Measurements from ENCODE around the gene NEK3.
A peak's percentile ranks its signal among the peaks of the same experiment; 100 is the strongest.
"Not testable (repeated sequence)": the region's sequence is repeated elsewhere in the genome, so short reads cannot be mapped to it uniquely, and the experiment has no call there.

NEK3 gene

DNA sequence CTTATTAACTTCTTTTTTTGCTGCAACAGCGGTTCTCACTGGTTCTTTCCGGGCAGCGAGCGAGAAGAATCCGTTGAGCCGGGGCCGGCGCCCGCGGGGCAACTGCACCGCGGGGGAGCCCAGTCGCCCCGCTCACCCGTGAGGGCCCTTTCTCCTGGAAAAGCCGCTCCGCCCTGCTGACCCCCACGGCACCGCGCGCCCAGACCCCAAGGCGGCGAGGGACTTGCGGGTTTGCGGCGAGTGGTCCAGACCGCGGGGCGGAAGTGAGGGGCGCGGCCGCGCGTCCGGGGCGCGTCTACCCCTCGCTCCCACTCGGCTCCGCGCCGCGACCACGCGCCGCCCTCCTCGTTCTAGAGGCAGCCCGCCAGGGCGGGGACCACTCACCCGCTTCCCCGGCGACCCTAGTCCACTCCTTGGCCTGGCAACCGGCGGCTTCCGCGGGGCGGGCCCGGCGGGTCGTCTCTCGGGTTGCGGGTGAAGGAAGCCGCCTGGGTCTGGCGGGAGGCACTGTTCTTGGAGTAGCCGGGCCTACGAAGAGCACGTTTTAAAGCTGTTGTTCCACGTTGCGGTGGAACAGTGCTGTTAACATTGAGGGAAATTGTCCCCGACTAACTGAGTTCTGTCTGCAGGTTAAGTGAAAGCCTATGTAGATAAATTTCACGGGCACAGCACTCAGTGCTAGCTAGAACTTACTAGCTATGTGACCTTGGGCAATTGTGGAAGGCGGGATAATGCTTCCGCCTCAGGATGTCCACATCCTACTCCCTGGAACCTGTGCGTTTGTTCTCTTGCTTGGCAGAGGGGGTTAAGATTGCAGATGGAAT lies at the start of gene NEK3:
Gene NEK3, minus strand, starts transcription at position 439 of the 824 bp plus-strand sequence. CDS start 3,406 bp downstream, outside the sequence.
- peak; percentile 69 for DNase-seq (ENCODE audit: low read depth)

- not testable (repeated sequence) for DNase-seq (ENCODE audit: low read depth)
These were observed 49.0 kb upstream of the NEK3 start for GRCh38 chr13:52208384-52208783.

- DNase-seq (ENCODE audit: low read depth), result not testable (repeated sequence)
These were observed 48.5 kb upstream of the NEK3 start for GRCh38 chr13:52207896-52208295.

- not testable (repeated sequence) for DNase-seq (ENCODE audit: low read depth)
These were observed 47.9 kb upstream of the NEK3 start for GRCh38 chr13:52207337-52207736.

GRCh38 chr13:52204546-52204945 lies 45.1 kb upstream of the NEK3 start:
- DNase-seq (ENCODE audit: low read depth), result peak; percentile 89

GRCh38 chr13:52203864-52204263 lies 44.5 kb upstream of the NEK3 start:
- DNase-seq (ENCODE audit: low read depth), result peak; percentile 98

DNA sequence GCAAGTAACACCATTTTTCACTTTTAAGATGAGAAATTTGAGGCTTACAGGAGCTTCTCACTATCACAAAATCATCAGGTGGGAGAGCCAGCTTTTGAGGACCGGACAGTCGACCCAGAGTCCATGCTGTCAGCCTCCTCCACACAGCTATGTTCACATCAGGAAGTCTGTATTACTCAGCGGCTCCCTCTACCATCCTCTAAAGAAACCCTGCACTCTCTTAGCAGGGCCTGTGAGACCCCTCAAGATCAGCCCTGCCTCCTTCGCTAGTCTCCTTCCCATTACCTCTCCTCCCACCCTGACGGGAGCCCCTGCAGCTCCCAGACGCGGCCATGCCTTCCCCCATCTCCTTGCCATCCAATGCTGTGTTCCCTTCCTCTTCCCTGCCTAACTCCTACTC lies 43.1 kb upstream of the NEK3 start:
- peak; percentile 2 for DNase-seq (ENCODE audit: low read depth)

- peak; percentile 70 for DNase-seq (ENCODE audit: low read depth)
These were observed 42.2 kb upstream of the NEK3 start for GRCh38 chr13:52201439-52202193.

DNA sequence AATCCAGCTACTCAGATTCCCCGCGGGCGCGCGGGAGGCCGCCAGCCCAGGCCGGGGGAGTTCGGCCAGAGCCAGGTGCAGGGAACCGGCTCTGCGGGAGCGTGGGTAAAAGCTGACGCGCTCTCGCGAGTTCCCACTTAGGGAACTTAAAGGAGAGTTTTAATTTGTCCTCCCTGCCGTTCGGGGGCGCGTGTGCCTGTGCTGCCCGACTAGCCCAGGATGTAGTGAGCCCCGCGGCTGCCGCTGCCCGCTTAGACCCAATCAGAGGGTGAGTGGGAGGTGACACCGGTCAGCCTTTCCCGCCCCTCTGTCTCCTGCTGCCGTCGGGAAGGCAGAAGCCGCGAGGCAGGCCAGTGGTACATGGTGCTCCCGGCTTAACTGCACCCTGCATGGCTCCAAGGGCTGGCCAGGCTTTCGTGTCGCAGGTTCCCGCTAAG lies 36.0 kb upstream of the NEK3 start:
- peak; percentile 88 for DNase-seq (ENCODE audit: low read depth)

GRCh38 chr13:52194184-52194868 lies 34.9 kb upstream of the NEK3 start:
- peak; percentile 85 for DNase-seq (ENCODE audit: low read depth)

GRCh38 chr13:52193587-52194183 lies 34.3 kb upstream of the NEK3 start:
- DNase-seq (ENCODE audit: low read depth), result peak; percentile 16

- peak; percentile 90 for DNase-seq (ENCODE audit: low read depth)
These were observed 28.2 kb upstream of the NEK3 start for GRCh38 chr13:52187424-52188187.

- DNase-seq (ENCODE audit: low read depth), result no peak
These were observed 27.6 kb upstream of the NEK3 start for GRCh38 chr13:52187029-52187423.

GRCh38 chr13:52181316-52181954 lies 22.0 kb upstream of the NEK3 start:
- DNase-seq (ENCODE audit: low read depth), result not testable (repeated sequence)

DNA sequence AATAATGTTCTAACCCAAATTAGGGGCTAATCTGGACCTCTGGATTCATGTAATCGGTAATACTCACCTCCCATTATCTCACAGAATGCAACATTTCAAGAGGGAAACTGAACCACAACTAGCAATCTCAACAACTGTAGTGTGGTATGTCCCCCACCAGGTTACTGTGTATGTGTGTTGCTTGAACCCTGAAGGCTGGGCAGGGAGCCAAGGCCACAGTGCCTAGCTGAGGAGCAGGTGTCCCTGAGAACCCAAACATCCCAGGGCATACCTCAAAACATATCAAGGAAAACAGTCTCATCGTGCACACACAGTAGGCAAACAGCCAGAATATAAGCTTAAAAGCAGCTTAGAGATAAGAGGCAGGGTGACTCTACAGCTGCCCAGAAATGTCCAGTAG lies 20.5 kb upstream of the NEK3 start:
- no peak for DNase-seq (ENCODE audit: low read depth)

DNA sequence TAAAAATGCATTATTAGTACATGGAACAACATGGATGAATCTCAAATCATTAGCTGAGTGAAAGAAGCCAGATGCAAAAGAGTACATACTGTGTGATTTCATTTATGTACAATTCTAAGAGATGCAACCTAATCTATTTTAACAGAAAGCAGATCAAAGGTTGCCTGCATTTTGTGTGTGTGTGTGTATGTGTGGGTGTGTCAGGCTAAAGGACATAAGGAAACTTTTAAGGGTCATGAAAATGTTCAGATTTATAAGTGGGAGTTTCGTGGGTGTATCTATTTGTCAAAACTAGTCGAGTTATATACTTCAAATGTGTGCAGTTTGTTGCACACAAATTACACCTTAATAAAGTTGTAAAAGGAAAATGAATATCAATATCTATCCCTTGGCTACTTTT lies 17.9 kb upstream of the NEK3 start:
- DNase-seq (ENCODE audit: low read depth), result no peak

- not testable (repeated sequence) for DNase-seq (ENCODE audit: low read depth)
These were observed 14.6 kb upstream of the NEK3 start for GRCh38 chr13:52173970-52174369.

GRCh38 chr13:52173373-52173772 lies 14.0 kb upstream of the NEK3 start:
- no peak for DNase-seq (ENCODE audit: low read depth)

GRCh38 chr13:52171686-52172085 lies 12.3 kb upstream of the NEK3 start:
- DNase-seq (ENCODE audit: low read depth), result not testable (repeated sequence)

DNA sequence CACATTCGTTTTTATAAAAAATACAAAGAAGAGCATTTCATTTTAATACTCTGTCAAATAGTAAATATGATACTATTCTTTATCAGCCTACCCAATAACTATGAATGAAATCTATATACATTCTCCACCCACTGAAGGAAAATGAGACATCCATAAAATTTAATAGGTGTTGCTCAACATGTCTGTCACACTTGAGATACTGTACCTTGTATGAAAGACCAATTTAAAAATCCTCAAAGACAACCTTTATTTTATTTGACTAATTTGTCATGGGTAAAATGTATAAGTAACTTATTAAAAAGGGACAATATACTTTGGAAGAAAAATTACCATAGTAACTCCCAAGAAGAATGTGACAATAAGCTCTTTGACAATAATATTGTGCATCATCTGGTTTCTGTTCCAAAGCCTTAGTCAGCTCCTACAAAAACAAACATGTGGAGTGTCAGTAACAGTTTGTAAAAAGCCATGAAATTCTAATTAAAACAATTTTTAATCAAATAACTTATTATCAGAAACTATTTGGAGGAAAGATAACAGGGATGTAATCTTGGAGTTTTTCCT lies 11.5 kb upstream of the NEK3 start:
- DNase-seq (ENCODE audit: low read depth), result not testable (repeated sequence)
